ENCODE data around the gene MAST1. TPM values are rescaled to one million over a fixed set of nuclear protein-coding genes. Genes with fewer than 3 reads are reported as not detected.
A peak's percentile ranks its signal among the peaks of the same experiment; 100 is the strongest.

MAST1 gene
- total RNA-seq, 1 experiment from 2014 or later: 28.9 TPM

GRCh38 chr19:12890787-12891552 is 52.7 kb downstream of the MAST1 start, which contains the start of gene GCDH:
GCDH (plus strand) TSS chr19:12891160; CDS start chr19:12891305, 145 bp downstream.
- intact Hi-C loops (cut with micrococcal nuclease): loop anchor here (2.0 kb wide), 1 partner anchor 48 kb away; the partner anchor contains the start of gene CALR
- RAD21 ChIA-PET (ENCODE audit: low non-redundant PET in 1 of 2, low total read pairs in 2 of 2, uncharacterized antibody in 2 of 2, unreplicated experiment in 2 of 2): interaction anchor here in 1 of 2 experiments (0.9 kb wide), 1 partner anchor 21 kb away, joined by 5 read pairs; no protein-coding TSS in a partner anchor
- POLR2A ChIA-PET: interaction anchor here (0.9 to 1.7 kb wide), 6 partner anchors 8 to 49 kb away, joined by 3 to 14 read pairs (median 4); partner anchors contain the start of gene DNASE2
- H3K4me1 ChIP-seq (ENCODE audit: control insufficient read depth in 1 of 2, insufficient read depth in 2 of 2, low read length in 2 of 2): peaks cover 8 to 17% of the 10 kb centered on the region in 2 experiments; a peak in 3 of 4 replicates
- TF ChIP-seq EGR1 (IDR thresholded peaks at IDR 0.05; ENCODE audit: low read depth) (peak; percentile 24; the same call in 1 of the 2 replicates), EZH2 (IDR thresholded peaks at IDR 0.05) (no peak), MAX (IDR thresholded peaks at IDR 0.05) (peak; percentile 94), ELF1 (IDR thresholded peaks at IDR 0.05; ENCODE audit: borderline replicate concordance, low read depth) (no peak; the same call in 1 of the 2 replicates), SRF (IDR thresholded peaks at IDR 0.05; ENCODE audit: low read depth) (peak; percentile 75), CBX3 (IDR thresholded peaks at IDR 0.05; ENCODE audit: low read depth) (no peak), SP1 (IDR thresholded peaks at IDR 0.05; ENCODE audit: low read depth) (peak; percentile 100), SIN3A (IDR thresholded peaks at IDR 0.05; ENCODE audit: low read depth) (peak; percentile 98), POLR2AphosphoS5 (IDR thresholded peaks at IDR 0.05; ENCODE audit: low read depth, low read length) (peak; percentile 75), ZFX (IDR thresholded peaks at IDR 0.05) (peak; percentile 28; the same call in 1 of the 2 replicates)
- CTCF ChIA-PET: interaction anchor here (1.0 to 1.1 kb wide), 5 partner anchors 8 to 133 kb away, joined by 3 to 6 read pairs (median 4); no protein-coding TSS in a partner anchor
- peak within 1 kb of the TSS; percentile 80 to 95 for H3K4me3 ChIP-seq (replicated peaks in 1 of 2; ENCODE audit: low read depth in 1 of 2, low read length in 2 of 2)
- peak; percentile 98 for DNase-seq (ENCODE audit: low read depth, low spot score)
- ATAC-seq: peak; percentile 95
- peaks cover 9% of the 10 kb centered on the region; the same call in 1 of the 2 replicates for H3K79me2 ChIP-seq (ENCODE audit: insufficient read depth, low read length)
- peaks cover 2 to 5% of the 10 kb centered on the region in 2 experiments; a peak in 2 of 4 replicates for H3K36me3 ChIP-seq (ENCODE audit: control insufficient read depth in 1 of 2, insufficient read depth in 2 of 2, low read length in 2 of 2)
- H3K9me3 ChIP-seq (ENCODE audit: control insufficient read depth in 1 of 2, insufficient read depth in 1 of 2, low read depth in 1 of 2, low read length in 2 of 2): no peaks in the 10 kb centered on the region
- peak within 1 kb of the TSS; percentile 31; the same call in 1 of the 2 replicates for H3K27ac ChIP-seq (ENCODE audit: low read depth, low read length)
- H2AFZ ChIP-seq (ENCODE audit: low read depth, low read length, poor library complexity, severe bottlenecking): no peak within 1 kb of the TSS
- H3K4me2 ChIP-seq (ENCODE audit: low read length): peak within 1 kb of the TSS; percentile 89
- H3K27me3 ChIP-seq (ENCODE audit: insufficient read depth, low read length): no peaks in the 10 kb centered on the region
- no peaks in the 10 kb centered on the region for H4K20me1 ChIP-seq (ENCODE audit: insufficient read depth)
- no peaks in the 10 kb centered on the region for H3K9me2 ChIP-seq (ENCODE audit: insufficient read depth)
- H3K9ac ChIP-seq (ENCODE audit: low read length): peak within 1 kb of the TSS; percentile 74
- BruUV-seq (replicated peaks): no TSS peak
